Activated CD8-positive, alpha-beta memory T cell treated with anti-CD3 and anti-CD28 coated beads, Interleukin-2, amount 50 U/mL, for 1 hour (primary cell): ENCODE measurements around the gene RIMBP2.

ENCODE experiments used
- DNase-seq: peaks from one replicate; pipeline ENCODE4 v3.0.0-alpha.2; 2020; ENCODE audit errors: extremely low read depth

RIMBP2 gene

DNA sequence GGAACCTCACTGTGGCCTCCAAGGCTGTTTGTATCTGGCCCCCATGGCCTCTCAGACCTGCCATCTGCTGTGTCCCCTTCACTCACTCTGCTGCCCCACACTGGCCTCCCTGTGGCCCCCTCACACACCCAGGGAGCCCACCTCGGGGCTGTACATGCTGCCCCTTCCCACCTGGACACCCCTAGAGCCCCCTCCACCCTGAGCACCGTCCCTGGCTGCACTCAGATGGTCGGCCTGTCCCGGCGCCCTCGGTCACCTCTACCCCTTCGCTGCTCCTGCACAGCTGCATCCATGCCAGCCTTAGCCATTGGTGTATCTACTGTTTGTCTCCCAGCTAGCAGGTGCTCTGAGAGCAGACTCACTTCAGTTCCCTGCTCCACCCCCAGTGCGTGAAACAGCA lies 144.4 kb downstream of the RIMBP2 start:
- no peak for DNase-seq

DNA sequence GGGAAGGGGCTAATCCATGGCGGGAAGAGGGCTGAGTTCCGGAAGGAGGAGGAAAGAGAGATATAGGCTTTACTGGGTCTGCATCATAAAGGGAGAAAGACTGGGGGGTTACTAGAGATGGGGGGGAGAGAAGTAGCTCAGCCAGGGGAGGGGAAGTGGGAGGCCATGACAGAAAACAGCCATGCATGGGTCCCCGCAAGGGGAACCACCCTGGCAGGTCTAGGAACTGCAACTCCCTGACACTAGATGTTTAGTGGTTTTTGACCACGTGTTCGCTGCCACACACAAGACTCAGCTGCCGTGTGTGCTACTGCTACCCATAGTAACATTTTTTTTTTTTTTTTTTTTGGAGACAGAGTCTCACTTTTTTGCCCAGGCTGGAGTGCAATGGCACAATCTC lies 145.0 kb downstream of the RIMBP2 start:
- no peak for DNase-seq

DNA sequence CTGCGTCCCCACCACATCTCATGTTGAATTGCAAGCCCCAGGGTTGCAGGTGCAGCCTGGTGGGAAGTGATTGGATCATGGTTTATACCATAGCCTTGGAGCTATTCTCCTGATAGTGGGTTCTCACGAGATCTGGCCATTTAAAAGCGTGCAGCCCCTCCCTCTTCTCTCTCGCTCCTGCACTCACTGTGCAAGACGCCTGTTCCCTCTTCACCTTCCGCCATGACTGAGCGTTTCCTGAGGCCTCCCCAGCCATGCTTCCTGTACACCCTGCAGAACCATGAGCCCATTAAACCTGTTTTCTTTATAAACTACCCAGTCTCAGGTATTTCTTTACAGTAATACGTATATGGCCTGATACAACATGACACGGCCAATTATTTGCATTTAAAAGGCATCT lies 146.6 kb downstream of the RIMBP2 start:
- DNase-seq, result no peak

DNA sequence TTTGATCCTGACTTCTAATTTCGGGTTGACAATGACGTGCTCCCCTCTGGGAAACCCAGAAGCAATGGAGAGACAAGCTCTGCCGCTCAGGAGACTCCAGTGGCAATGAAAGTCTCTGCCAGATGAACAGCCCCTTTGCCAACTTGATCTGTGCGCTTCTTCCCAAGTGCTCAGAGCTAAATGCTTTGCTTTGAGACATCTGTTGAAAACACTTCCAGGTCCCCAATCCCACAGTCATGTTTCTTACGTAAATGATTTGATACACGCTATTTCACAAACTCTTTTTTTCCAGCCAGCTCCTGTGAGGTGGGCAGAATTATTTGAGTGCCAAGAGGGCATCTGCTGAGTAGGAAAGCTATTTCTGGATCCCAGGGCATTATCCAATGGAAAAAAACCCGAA lies 147.6 kb downstream of the RIMBP2 start:
- no peak for DNase-seq

DNA sequence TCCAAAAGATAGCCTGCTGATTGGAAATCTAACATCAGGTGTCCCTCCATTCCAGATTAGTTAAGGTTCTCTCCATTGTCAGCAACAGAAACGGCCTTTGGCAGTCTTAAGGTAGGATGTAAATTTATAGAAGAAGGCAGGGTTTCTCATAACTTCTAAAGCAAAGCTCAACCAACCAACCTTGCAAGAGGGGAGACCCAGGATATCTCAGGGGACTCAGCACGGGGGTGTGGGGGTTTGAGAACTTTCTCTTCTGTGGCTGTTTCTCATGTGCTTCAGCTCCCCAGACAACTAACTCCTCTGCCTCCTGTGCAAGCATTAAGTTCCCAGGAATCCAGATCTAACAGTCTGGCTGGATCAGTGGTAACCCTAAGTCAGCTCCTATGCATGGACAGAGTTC lies 148.1 kb downstream of the RIMBP2 start:
- no peak for DNase-seq

DNA sequence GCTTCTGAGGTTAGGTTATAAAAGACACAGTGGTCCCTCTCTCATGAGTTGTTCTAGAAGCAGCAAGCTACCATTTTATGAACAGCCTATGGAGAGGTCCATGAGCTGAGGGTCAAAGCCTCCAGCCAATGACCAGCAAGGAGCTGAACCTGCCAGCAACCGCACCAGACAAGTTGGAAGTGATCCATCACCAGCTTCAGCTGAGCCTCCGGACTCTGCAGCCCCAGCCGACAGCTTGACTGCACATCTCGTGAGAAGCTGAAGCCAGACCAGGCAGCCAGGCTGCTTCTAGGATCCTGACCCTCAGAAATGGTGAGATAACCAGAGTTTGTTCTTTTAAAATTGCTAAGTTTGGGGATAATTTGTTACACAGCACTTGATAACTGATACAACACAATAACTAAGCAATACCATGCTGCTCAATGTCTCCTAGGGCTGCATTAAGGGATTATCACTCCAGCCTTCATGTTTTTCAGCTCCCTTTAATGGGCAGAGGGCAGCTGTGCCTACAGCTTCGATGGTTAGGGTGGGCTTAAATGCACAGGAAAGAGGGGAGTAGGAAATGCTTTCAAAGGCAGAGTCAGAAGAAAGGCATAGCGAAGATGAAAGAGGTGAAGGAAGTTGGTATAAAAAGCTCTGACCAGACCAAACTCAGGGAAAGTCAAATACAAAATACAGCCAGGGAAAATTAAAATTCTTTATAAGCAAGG lies 149.5 kb downstream of the RIMBP2 start:
- no peak for DNase-seq

DNA sequence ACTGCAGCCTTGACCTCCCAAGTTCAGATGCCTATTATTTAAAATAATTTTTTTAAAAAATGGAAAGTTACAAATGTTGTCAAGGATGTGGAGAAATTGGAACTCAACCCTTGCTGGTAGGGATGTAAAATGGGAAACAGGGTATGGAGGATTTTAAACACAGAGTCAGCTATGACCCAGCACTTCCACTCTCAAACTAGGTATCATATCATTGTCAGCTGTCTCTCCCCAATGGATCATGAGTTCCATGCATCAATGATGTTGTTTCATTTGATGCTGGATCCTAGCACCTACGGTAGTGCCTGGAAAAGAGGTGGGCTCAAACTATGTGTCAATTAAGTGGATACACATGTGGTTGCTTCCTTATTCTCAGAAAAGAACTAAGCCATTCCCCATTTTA lies 150.9 kb downstream of the RIMBP2 start:
- no peak for DNase-seq

DNA sequence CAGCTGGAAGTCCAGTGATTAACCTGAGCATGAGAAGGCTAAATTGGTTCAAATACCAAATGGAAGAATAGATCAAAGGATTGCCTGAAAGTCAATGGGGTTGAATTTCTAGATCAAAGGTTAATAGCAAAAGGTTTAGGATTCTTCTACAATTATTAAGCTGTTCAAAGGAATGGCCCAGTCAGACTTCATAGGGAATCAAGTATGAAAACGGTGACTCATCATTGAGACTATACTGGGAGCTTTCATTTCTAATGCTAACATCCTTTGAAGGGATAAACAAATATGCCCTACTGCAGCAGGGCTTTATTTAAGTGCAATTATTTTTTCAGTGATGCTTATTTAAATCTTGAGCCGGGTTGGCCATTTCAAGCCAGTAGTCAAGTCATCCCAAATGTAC lies 152.8 kb downstream of the RIMBP2 start:
- DNase-seq, result no peak

DNA sequence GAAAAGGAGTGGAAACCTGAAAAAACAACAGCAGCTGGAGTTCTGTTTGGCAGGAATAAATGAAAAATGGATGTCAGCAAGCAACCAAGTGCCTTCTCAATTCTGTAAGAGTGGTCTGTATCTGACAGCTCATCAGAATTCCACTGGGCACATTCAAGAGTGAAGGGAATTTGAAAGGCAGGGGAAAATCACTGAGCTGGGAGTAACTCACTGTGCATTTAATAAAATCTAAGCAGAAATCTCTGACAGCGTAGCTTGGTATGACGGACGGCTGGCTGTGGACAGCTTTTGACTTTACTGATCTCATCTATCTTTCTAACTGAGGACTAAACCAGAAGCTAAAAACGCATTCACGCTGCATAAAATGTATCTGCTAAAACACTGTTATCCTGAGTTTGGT lies 153.4 kb downstream of the RIMBP2 start:
- no peak for DNase-seq

DNA sequence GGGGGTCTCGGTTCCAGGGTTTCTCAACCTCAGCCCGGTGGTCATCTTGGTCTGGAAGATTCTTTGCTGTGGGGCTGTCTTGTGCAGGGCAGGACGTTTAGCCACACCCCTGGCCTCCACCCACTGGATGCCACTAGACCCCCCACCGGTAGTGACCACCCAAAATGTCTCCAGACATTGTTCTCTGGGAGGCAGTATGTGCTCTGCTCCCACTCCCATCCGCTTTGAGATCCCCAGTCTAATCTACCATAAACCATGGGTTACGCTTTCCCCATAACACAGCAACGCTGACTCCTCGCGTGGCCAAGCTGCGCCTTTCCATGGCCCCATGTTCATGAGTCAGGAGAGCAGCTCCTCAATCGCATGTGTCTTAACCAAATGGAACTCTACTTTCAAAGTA lies 155.8 kb downstream of the RIMBP2 start:
- no peak for DNase-seq

DNA sequence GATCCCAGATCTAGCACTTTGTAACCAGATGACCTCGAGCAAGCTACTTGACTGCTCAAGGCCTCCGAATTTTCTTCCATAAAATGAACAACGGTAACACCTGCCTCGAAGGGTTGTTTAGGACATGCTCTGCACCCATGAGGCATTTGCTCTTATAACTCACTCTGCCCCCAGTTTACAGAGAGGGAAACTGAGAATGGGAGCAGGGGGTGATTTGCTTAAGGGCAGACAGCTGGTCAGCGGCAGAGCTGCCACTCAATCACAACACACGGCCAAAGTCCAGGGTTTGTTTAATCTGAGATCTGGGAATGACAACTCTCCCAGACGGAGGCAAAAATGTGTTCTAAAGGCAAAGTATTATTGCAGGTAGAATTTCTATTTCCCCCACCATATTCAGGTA lies 156.3 kb downstream of the RIMBP2 start:
- DNase-seq, result no peak

DNA sequence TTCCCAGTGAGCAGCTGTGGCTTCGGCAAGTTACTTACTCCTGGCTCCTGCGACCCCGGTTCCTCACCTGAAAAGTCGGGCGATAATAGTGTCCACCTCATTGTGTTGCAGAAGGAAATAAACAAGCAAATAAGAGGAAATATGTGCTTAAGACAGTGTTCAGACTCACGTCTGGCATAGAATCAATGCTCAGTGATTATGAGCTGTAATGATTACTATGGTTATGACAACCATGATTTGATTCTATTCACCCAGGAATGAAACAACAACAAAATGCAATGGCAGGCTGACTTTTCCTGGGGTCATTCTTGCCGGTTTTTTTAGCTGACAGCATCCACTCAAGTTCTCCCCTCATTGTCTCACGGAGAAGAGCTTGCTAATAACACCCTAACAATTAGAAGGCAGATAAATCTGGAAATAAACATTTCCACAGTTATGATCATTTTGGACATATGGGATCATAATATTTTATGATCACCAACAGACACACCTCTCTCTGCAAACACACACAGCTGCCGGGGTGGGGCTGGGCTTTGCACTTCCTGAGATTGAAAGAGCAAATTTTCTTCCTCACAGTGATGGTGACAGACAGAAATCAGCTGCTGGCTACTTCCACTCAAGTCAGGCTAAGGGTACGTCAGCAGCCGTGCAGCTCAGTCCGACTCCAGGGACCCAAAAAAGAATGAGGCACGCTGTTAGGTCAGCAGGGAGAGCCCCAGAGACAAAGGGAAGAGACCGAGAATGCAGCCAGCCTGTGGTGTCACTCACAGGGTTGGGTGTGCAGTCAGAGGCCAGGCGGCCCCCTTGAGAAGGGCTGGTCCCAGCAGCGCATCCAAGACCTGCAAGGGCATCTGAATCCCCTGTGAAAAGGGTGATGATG lies 158.0 kb downstream of the RIMBP2 start:
- no peak for DNase-seq

DNA sequence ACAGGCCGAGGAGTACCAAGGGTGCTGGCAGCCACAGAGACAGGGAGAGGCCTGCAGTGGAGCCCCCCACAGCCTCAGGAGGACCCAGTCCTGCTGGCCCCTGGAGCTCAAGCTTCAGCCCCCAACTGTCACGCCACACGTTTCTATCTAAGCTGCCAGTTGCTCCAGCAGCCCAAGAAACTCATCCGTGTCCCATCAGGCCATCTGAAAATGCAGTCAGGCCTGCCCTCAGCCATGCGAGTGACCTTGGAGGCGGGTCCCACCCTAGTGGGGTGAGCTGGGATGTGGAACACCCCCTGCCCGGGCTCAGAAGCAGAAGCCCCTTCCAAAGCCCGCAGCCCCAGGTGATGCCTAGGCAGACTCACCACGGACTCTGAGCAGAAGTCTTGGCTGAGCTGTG lies 158.9 kb downstream of the RIMBP2 start:
- no peak for DNase-seq

DNA sequence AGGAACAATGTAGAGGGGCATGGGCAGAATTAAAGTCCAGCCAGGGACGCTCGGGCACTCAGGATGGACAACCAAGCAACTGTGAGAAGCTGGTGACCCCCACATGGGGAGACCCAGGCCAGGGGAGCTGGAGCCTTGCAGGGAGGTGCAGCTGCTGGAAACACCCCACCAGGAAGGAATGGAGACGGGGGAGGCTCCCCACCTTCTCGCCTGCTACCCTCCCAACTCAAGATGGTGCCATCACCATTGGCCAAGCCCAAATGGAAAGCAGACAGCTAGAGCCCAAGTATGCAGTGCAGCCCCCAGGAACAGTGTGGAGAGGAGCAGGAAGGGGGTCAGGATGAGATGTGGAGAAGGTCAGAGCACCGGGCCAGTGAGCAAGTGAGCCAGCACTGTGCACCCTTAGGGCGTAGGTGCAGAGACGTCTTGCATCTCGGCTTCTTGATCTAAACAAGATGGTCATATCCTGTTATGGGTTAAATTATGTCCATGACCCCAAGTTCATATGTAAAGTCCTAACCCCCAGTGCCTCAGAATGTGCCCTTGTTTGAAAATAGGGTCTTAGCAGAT lies 159.5 kb downstream of the RIMBP2 start:
- no peak for DNase-seq

DNA sequence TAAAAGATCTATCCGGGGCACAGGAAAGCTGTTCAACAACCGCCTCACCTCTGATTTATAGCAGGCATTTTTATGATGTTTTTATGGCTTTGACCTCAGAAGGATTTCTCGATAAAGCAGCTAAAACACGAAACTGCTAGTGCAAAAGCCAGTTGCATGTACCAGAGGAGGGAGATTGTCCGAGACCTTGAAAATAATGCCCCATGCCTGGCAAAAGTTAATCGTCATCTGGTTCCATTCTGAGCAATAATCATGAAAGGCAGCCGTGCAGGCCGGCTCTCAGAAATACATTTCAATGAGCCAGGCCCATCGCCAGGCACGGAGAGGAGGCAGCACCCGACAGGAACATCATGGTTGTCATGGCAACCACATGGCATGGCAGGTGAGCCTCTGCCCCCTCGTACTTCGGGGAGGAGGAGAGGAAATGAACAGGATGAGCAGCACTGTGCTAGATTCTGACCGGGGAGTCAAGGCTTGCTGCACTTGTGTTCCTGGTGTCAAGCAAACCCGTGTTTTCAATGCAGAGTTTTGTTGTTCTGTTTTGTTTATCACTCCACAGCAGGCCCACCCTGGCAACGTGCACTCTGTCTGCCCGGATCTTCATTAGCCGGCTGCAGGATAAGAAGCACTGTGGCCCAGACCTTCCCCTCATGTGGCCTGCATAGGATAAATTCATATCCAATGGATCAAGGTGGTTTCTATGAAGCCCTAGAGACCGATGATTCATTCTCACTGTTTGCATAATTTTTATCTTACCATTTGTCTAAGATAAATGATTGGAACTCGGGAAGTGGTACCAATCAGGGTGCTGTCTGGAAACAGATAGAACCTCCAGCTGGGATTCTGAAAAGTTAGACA lies 160.2 kb downstream of the RIMBP2 start:
- DNase-seq, result no peak

DNA sequence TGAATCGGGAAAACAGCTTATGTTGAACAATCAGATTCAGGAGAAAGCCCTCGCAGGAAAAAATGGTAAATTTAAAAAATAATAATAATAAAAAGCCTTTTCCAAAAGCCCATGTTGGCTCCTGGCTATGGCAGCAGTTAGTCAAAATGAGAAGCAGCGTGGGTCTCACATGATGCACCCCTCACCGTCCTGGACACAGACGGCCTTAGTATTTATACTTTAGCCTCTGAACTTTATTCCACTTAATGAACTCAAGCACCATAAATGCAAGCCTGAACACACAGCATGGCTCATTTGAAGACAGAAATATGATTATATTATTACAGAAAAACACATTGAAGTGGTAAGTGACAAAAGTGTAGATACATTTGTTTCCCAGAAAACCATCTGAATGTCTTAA lies 160.9 kb downstream of the RIMBP2 start:
- DNase-seq, result no peak

DNA sequence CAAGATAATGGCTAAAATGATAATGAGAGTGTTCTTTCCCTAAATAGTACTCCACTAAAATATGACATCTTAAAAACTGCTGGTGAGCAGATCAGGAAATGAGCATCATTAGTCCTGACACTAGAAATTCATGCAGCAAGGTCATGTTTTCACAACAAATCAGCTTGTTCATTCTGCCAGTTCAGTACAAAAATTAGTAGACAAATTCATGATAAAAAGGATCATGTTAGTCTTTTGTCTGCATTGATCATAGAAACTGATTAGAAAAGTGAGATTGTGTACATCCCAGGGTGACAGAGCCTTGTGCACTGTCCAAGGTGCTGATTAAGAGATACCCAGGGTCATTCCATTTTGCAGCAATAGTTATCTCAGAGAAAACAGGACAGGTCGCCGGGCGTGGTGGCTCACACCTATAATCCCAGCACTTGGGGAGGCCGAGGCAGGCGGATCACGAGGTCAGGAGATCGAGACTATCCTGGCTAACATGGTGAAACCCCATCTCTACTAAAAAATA lies 163.6 kb downstream of the RIMBP2 start:
- no peak for DNase-seq

DNA sequence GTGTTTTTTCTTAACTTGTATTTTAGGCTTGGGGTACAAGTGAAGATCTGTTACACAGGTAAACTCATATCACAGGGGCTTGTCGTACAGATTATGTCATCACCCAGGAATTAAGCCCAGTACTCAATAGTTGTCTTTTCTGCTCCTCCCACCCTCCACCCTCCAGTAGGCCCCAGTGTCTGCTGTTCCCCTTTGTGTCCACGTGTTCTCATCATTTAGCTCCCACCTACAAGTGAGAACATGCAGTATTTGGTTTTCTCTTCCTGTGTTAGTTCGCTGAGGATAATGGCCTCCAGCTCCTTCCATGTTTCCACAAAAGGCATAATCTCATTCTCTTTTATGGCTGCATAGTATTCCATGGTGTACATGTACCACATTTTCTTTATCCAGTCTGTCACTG lies 166.7 kb downstream of the RIMBP2 start:
- DNase-seq, result no peak

DNA sequence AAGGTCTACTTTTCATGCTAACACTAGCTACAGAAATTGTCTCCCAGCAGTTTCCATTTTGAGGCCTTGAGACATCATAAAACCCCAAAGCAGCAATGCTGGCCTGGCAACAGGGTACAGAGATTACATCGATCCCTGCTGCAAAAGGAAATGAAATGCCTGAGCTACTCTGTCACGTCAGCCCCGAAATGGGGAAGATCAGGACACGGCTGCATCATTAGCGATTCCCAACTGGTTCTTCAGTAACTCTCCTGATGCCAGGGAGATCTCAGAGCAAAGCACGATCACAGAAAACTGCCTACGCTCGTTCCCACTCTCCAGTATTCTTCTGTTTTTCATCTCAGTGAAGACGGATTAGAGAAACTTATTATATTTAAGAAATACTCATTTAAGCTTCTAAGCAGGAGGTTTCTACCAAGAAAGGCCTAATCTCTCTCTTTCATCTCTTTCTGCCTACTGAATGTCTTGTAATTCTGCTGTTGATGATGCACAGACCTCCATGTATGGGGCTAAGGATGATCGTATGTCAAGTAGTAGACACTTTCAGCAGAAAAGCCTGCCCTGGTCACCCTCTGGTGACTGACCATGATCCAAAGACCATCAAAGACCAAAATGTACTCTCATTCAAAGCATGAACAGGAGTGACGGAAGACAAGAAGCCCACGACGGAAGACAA lies 168.5 kb downstream of the RIMBP2 start:
- no peak for DNase-seq

DNA sequence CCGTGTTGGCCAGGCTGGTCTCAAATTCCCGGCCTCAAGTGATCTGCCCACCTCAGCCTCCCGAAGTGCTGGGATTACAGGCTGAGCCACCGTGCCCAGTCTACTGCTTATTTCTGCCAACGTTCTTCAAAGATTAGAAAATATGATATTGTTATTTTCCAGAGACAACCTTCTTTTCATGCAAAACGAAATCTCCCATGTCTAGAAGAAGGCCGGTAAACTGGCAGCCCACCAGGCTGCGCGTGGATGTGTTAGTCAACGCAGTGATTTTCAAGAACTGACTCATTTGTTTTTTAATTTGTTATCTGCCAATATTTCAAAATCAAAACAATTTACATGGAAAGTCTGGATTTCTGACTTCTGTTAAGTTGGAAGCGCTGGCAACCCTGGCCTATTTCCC lies 169.6 kb downstream of the RIMBP2 start:
- DNase-seq, result no peak

DNA sequence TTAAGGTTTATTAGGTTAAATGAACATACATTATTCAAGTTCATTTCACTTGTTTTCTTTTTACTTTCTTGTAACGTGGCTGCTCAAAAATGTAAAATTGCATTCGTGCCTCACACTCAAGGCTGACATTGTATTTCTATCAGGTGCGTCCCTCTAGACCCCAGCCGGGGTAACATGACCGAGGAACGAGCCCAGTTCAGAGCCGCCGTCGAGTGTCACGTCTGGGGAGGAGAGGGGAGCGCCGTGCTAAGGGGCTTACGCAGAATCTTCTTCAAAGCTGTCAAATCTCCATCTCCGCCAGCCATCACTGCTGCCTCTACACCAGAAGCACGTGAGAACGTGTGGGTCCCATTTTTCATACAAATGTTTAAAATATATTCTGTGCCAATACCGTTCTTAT lies 170.6 kb downstream of the RIMBP2 start:
- no peak for DNase-seq
